GM12874 (cell line): Measurements from ENCODE around the gene MYCBP.
A peak's percentile ranks its signal among the peaks of the same experiment; 100 is the strongest.

ENCODE experiments used
- CTCF ChIP-seq: IDR thresholded peaks from 2 replicates; pipeline ENCODE4 v1.5.1; 2011; ENCODE audit warnings: low read depth, mild to moderate bottlenecking, control low read depth, low read length, moderate library complexity; ENCODE audit not compliant: insufficient read depth

The MYCBP gene

GRCh38 chr1:38840281-38840680 is 32.9 kb downstream of the MYCBP start:
- no peak for TF ChIP-seq CTCF

- no peak for TF ChIP-seq CTCF
These were observed 33.8 kb downstream of the MYCBP start for GRCh38 chr1:38839363-38839762.

- peak; percentile 65 for TF ChIP-seq CTCF
These were observed 38.0 kb downstream of the MYCBP start for GRCh38 chr1:38834937-38835827.

- no peak for TF ChIP-seq CTCF
These were observed 38.8 kb downstream of the MYCBP start for GRCh38 chr1:38834221-38834782.

GRCh38 chr1:38833146-38833545 is 40.0 kb downstream of the MYCBP start:
- TF ChIP-seq CTCF, result no peak

GRCh38 chr1:38832370-38832734 is 40.8 kb downstream of the MYCBP start:
- no peak for TF ChIP-seq CTCF

- no peak for TF ChIP-seq CTCF
These were observed 41.3 kb downstream of the MYCBP start for GRCh38 chr1:38831731-38832369.
